VCaP (cell line): Measurements from ENCODE around the gene PPA2.

ENCODE experiments used
- H3K27ac ChIP-seq: fragments of 450-650 bp; 2 replicates; pipeline ENCODE4 v1.5.1; 2017
- TF ChIP-seq, protein P1 (sequence below): fragments of 450-650 bp; conservative IDR thresholded peaks from 2 replicates; pipeline ENCODE4 v1.5.1; 2017; ENCODE audit warnings: mild to moderate bottlenecking, moderate library complexity

PPA2 gene

DNA sequence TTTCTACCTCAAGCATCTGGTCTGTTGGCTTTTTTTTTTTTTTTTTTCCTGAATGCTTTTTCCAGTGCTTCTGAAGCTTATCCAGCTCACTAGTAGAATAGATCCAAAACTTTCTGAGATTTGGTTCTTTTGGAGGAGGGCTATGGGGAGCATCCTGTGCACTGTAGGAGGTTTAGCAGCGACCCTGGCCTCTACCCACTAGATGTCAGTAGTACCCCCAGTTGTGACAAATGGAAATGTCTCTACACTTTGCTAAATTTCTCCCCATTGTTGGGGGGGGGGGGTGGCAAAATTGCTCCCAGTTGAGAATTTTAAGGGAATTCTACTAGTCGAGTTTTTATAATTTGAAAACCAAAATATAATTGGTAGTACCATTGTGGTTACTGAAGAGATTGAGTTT is 23.0 kb upstream of the PPA2 start:
- TF ChIP-seq, protein P1, sequence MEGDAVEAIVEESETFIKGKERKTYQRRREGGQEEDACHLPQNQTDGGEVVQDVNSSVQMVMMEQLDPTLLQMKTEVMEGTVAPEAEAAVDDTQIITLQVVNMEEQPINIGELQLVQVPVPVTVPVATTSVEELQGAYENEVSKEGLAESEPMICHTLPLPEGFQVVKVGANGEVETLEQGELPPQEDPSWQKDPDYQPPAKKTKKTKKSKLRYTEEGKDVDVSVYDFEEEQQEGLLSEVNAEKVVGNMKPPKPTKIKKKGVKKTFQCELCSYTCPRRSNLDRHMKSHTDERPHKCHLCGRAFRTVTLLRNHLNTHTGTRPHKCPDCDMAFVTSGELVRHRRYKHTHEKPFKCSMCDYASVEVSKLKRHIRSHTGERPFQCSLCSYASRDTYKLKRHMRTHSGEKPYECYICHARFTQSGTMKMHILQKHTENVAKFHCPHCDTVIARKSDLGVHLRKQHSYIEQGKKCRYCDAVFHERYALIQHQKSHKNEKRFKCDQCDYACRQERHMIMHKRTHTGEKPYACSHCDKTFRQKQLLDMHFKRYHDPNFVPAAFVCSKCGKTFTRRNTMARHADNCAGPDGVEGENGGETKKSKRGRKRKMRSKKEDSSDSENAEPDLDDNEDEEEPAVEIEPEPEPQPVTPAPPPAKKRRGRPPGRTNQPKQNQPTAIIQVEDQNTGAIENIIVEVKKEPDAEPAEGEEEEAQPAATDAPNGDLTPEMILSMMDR: peak; percentile 67
- H3K27ac ChIP-seq: no peak overlapping the region

DNA sequence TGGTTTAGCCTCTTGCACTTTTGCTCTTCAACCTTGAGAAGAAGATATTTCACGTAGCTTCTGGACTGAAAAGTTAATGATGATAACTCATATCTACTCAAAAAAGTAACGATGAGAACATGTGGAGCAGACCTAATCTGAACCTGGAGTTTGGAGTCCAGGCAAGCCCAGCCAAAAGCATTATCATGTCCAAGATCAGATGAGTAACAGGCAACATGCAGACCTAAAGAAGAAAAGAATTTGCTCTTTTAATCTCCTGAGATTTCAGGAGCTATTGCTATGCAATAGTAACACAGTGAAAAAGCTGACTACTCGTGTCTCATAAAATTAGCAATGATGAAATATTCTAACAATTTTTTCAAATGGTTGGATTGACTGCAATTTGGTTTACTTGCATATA is 21.8 kb upstream of the PPA2 start:
- H3K27ac ChIP-seq: no peak overlapping the region
- TF ChIP-seq, protein P1: no peak

DNA sequence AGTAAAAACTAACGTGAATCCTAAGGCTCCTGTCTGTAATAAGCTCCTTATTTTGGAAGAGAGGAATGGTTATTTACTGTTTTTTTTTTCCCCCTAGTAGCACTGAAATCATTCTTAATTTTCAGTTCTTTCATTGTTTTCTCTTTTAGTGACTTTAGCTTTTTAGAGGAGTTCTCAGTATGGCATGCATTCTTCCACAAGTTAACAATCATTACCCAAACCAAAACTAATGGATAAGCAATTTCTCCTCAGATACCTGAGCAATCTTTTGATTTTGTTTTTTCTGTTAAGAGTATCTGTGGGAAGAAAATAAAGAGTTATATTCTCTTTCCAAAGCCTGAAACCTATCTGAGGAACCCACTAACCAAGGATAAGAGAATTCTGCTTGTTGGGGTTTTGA is 16.7 kb upstream of the PPA2 start:
- H3K27ac ChIP-seq: no peak overlapping the region
- TF ChIP-seq, protein P1: no peak

DNA sequence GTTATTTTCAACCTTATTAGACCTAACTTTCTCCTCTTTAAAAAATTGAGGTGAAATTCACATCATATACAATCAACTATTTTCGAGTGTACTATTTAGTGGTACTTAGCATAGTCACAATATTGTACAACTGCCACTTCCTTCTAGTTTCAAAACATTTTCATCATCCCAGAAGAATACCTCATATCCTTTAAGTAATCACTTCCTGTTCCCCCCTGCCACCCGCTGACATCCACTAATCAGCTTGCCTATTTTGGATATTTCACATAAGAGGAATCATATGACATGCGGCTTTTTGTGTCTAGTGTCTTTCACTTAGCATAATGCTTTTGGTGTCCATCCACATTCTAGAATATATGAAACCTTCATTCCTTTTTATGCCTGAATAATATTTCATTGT is 10.0 kb upstream of the PPA2 start:
- no peak overlapping the region for H3K27ac ChIP-seq
- TF ChIP-seq, protein P1: no peak

DNA sequence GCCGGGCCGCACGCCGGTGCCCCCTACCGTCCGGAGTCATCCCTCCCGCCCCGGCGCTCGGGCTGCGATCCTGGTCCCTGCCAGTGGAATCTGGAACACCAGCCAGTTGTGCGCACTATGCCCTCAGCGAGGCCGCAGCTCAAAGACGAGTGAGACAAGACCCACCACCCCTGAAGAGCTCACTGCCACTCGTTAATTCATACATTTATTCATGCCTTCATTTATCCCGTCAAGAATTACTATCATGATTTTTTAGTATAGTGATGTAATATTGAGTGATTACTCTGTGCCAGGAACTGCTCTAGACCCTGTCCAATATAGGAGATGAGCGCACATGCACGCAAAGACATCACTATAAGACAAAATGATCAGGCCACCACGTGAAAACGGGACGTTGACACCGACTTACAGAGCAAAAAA is 247 bp upstream of the PPA2 start:
- peak overlapping the region; percentile 98 for H3K27ac ChIP-seq
- TF ChIP-seq, protein P1: peak; percentile 96

DNA sequence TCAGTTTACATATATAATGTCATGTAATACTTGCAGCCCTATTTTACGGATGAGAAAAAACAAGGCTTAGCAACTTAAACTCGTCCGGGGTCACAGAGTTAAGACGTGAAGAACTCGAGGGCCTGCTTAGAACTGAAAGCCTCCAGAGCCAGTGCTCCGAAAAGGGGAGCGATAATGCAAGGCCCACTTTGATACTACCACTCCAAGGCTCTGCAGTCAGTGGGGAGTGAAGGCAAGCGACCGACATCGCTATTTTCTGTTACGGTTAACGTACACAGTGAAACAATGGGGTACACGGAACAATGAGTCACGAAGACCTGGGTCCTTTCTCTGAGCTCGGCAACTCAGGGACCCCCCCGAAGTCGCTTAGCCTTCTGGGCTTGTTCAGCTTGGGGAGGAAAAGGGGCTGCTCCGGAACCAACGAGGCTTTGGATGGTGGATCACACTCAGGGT is 965 bp downstream of the PPA2 start:
- TF ChIP-seq, protein P1: no peak
- H3K27ac ChIP-seq: peak overlapping the region; percentile 98

DNA sequence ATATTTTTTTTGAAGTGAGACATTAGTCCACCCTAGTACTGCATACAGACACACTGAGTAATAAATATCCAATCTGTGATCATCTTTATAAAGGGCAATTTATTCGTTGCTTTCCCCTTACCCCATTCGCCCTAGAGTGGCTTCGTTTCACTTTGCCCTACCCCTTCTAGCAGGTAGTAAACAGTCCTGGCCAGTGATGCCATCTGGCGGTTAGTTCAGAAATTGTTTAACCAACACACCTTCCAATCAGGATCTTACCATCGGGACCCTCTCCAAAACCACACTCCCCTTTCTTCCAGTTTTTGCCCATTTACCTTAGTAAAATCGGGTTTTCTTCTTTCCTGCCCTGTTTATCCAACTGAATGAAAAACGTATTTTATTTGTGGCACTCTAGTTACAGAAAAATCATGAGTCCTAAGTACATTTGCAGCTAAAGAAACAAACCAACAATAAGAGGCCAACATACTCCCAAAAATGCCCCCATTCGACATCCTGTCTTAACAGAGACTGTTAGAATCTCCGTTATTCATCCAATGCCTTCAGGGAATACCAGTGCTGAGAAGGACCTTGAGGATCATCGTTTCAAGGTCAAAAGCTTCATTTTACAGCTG is 2.2 kb downstream of the PPA2 start:
- H3K27ac ChIP-seq: peak overlapping the region; percentile 98

More for the DNA sequence above, 2.2 kb downstream of the PPA2 start:
- TF ChIP-seq, protein P1: peak; percentile 85
